Effector memory CD8-positive, alpha-beta T cell (primary cell): ENCODE results near the gene SYT8.
"Not testable (repeated sequence)": the region's sequence is repeated elsewhere in the genome, so short reads cannot be mapped to it uniquely, and the experiment has no call there.

Experiments
- ATAC-seq: fragments of 150-1000 bp; cut with Tn5 transposase; replicated peaks from 2 replicates; pipeline ENCODE4 v1.10.0; 2021; ENCODE audit warnings: mild to moderate bottlenecking, moderate library complexity
- DNase-seq, 3 experiments: peaks; one replicate each; pipeline ENCODE4 v3.0.0; 2021
- H3K27ac Mint-ChIP-seq, 2 donors: one replicate each; pipeline ENCODE4 v1.8.0; 2022; ENCODE audit warnings: mild to moderate bottlenecking in 2 of 2, mixed read lengths in 2 of 2, moderate library complexity in 2 of 2
- H3K27me3 Mint-ChIP-seq, 2 donors: one replicate each; pipeline ENCODE4 v1.8.0; 2022; ENCODE audit warnings: mixed read lengths in 2 of 2
- H3K36me3 Mint-ChIP-seq: one replicate; pipeline ENCODE4 v1.8.0; 2022; ENCODE audit warnings: mild to moderate bottlenecking, moderate library complexity, mixed read lengths; ENCODE audit not compliant: insufficient read depth
- H3K4me1 Mint-ChIP-seq, 2 donors: one replicate each; pipeline ENCODE4 v1.8.0; 2022; ENCODE audit warnings: low read depth in 2 of 2, mixed read lengths in 2 of 2
- H3K4me3 Mint-ChIP-seq, 2 donors: one replicate each; pipeline ENCODE4 v1.8.0; 2022; ENCODE audit warnings: mild to moderate bottlenecking in 2 of 2, mixed read lengths in 2 of 2, moderate library complexity in 2 of 2
- H3K9me3 Mint-ChIP-seq, 2 donors: one replicate each; pipeline ENCODE4 v1.8.0; 2022; ENCODE audit warnings: mixed read lengths in 2 of 2

Gene SYT8

GRCh38 chr11:1875093-1875850 lies 40.5 kb downstream of the SYT8 start:
- ATAC-seq: no peak
- no peak for DNase-seq
- peak overlapping the region; percentile 73 to 84 for H3K27ac Mint-ChIP-seq
- H3K4me3 Mint-ChIP-seq: peak overlapping the region; percentile 46 to 54
- H3K36me3 Mint-ChIP-seq: peaks cover 48% of the 10 kb centered on the region
- H3K27me3 Mint-ChIP-seq: no peaks in the 10 kb centered on the region
- peaks cover 45 to 49% of the 10 kb centered on the region in 2 donors for H3K4me1 Mint-ChIP-seq
- H3K9me3 Mint-ChIP-seq: no peaks in the 10 kb centered on the region

GRCh38 chr11:1875851-1876301 lies 41.1 kb downstream of the SYT8 start:
- peaks cover 44% of the 10 kb centered on the region in 2 donors for H3K4me1 Mint-ChIP-seq
- ATAC-seq, H3K9me3 Mint-ChIP-seq, H3K27me3 Mint-ChIP-seq, DNase-seq, H3K4me3 Mint-ChIP-seq: not testable (repeated sequence)
- peaks cover 47% of the 10 kb centered on the region for H3K36me3 Mint-ChIP-seq
- peak overlapping the region in 1 of 2 donors; percentile 84 for H3K27ac Mint-ChIP-seq

DNA sequence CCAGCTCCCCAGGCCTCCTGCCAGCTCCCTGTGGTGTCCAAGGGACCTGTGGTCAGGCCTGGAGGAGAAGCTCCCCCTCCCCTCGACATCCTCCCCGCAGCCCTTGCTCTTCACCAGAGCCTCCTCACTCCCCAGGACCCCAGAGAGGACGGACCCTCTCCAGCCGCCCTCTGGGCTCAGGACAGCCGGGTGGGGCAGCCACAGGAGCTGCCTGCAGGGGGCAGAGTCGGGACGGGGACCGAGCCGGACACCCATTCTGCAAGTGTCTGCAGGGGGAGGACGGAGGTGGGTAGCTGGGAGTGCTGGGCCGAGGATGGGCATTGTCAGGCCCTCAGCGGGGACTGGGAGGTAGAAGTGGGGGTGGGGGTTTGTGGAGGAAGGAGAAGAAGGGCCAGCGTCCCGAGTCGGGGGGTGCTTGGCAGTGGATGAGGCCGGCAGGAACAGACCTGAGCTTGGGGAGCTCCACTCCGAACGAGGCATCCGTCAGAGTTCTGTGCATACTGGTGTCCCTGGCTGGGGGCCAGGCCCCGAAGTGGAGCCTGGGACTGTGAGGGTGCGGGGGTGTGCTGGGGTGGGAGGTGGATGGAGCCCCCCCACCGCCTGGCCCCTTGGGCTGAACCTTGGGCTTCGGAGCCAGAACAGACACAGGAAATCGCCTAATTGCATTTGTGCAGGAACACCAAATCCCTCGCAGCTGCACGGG lies 41.7 kb downstream of the SYT8 start:
- peak overlapping the region in 1 of 2 donors; percentile 22 for H3K4me3 Mint-ChIP-seq
- peaks cover 38 to 39% of the 10 kb centered on the region in 2 donors for H3K4me1 Mint-ChIP-seq

GRCh38 chr11:1877211-1878136 lies 42.7 kb downstream of the SYT8 start:
- Mint-ChIP-seq H3K9me3 (no peaks in the 10 kb centered on the region), H3K4me1 (peaks cover 28 to 30% of the 10 kb centered on the region in 2 donors)
- no peak for DNase-seq

More for the DNA sequence above, 41.7 kb downstream of the SYT8 start:
- peak overlapping the region in 1 of 2 donors; percentile 84 for H3K27ac Mint-ChIP-seq
- ATAC-seq: no peak
- no peak for DNase-seq
- peaks cover 41% of the 10 kb centered on the region for H3K36me3 Mint-ChIP-seq
- H3K9me3 Mint-ChIP-seq: no peaks in the 10 kb centered on the region
- no peaks in the 10 kb centered on the region for H3K27me3 Mint-ChIP-seq

DNA sequence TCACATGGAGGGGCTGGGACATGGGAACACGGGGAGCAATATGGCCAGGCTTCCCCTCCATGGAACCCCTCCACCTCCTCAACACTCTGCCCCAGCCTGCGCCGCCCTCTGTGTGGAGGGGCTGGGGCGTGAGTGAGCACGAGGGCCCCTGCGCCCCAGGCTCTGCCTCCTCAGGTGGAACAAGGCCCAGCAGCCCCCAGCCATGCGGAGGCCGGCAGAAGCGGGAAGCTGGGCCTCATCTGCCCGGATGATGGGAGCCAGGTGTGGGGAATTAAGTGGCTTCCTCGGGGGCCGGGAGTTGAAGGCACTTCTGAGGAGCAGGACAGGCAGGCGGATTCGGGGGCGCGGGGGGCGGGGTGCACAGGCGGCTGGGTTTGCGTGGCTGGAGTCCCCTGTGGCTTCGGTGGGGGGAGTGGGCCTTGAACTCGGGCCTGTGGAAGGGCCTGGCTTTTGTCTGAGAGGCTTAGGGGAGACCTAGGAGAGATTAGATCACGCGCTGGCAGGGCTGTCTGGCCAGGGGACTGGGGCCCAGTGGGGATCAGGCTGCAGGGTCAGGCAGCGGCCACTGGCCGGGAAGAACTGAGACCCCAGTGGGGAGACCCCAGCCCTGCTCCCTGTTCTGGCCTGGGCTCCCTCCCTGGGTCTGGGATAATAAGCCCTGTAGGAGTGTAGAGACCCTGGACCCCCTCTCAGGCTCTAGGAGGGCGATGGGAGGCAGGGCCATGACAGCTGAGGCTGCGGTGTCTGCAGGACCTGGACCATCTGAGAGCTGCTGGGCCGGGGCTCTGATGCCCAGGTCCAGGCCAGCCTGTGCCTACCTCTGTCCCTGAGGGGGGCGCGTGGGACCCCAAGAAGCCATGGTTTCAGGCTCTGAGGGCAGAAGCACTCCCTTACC lies 43.6 kb downstream of the SYT8 start:
- no peaks in the 10 kb centered on the region for H3K27me3 Mint-ChIP-seq
- DNase-seq (no peak), ATAC-seq (no peak)
- peaks cover 24% of the 10 kb centered on the region in 2 donors for H3K4me1 Mint-ChIP-seq
- H3K27ac Mint-ChIP-seq: peak overlapping the region; percentile 35
- no peak overlapping the region for H3K4me3 Mint-ChIP-seq
- peaks cover 35% of the 10 kb centered on the region for H3K36me3 Mint-ChIP-seq
- H3K9me3 Mint-ChIP-seq: no peaks in the 10 kb centered on the region

More at GRCh38 chr11:1877211-1878136, 42.7 kb downstream of the SYT8 start:
- no peak overlapping the region for H3K4me3 Mint-ChIP-seq
- H3K27me3 Mint-ChIP-seq: no peaks in the 10 kb centered on the region
- H3K36me3 Mint-ChIP-seq: peaks cover 34% of the 10 kb centered on the region
- no peak for ATAC-seq
- peak overlapping the region in 1 of 2 donors; percentile 20 for H3K27ac Mint-ChIP-seq

DNA sequence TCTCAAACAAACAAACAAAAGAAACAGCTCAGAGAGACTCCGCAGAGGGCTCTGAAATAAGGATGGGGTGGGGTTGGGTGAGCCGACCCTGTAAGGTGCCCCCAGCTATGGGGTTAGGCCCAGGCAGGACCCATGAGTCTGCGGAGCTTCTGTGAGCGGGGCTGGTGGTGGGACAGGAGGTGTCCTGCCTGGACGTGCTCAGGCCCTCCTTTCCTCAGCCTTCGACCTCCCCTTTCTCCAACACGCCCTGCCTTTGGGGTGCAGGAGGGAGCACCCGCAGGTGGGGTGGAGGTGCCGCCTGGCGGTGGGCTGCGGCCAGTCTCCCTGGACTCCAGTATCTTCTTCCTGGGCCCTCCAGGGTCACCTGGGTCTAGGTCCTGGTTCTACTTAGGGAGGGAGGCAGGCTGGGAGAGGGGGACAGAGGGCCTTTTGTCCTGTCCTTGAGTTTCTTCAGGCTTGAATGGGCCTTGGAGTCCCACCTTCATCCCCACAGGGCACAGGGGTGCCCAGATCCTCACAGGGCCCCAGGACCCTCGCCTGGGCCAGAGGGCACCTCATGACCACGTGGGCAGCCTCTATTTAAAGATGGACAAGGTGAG lies 44.7 kb downstream of the SYT8 start:
- DNase-seq (no peak), ATAC-seq (no peak)
- no peaks in the 10 kb centered on the region for H3K27me3 Mint-ChIP-seq
- no peaks in the 10 kb centered on the region for H3K9me3 Mint-ChIP-seq
- peaks cover 20 to 22% of the 10 kb centered on the region in 2 donors for H3K4me1 Mint-ChIP-seq
- H3K36me3 Mint-ChIP-seq: peaks cover 29% of the 10 kb centered on the region
- H3K4me3 Mint-ChIP-seq: no peak overlapping the region
- peak overlapping the region; percentile 44 to 89 for H3K27ac Mint-ChIP-seq

GRCh38 chr11:1879941-1880720 lies 45.3 kb downstream of the SYT8 start:
- Mint-ChIP-seq H3K4me1 (peaks cover 20 to 21% of the 10 kb centered on the region in 2 donors), H3K36me3 (peaks cover 26% of the 10 kb centered on the region), H3K4me3 (no peak overlapping the region), H3K9me3 (no peaks in the 10 kb centered on the region), H3K27ac (peak overlapping the region; percentile 46 to 89), H3K27me3 (no peaks in the 10 kb centered on the region)
- no peak for ATAC-seq
- no peak for DNase-seq

GRCh38 chr11:1880746-1881441 lies 46.1 kb downstream of the SYT8 start:
- no peaks in the 10 kb centered on the region for H3K27me3 Mint-ChIP-seq
- peak overlapping the region; percentile 46 to 83 for H3K27ac Mint-ChIP-seq
- H3K4me1 Mint-ChIP-seq: peaks cover 16 to 17% of the 10 kb centered on the region in 2 donors
- peaks cover 21% of the 10 kb centered on the region for H3K36me3 Mint-ChIP-seq
- ATAC-seq (no peak), DNase-seq (no peak)
- no peak overlapping the region for H3K4me3 Mint-ChIP-seq
- H3K9me3 Mint-ChIP-seq: no peaks in the 10 kb centered on the region

DNA sequence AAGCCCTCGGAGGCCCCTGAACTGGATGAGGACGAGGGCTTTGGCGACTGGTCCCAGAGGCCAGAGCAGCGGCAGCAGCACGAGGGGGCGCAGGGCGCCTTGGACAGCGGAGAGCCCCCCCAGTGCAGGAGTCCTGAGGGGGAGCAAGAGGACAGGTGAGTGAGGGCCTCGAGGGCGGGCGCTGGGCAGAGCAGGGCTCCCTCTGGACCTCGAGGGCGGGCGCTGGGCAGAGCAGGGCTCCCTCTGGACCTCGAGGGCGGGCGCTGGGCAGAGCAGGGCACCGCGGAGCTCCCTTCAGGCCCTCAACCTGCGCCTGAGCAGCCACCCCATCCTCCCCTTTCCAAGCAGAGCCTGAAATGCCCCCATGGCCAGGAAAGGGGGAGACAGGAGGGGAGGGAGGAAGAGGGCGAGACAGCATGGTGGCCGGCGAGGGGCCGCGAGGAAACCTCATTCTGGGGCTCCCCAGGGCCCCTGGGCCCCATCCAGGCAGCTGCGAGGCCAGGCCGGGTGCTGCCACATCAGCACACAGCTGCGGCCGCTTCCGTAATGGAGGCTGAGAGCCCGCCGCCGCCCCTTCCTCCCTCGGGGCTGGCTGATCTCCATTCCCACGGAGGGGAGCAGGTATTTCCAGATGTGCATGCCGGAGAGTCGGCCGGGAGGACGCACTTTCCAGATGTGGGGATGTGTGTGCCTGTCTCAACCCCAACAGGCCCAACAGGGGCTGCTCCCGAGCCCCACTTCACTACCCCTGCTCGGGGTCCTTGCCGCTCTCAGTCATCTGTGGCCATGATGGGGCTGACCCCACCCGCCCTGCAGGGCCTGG lies 46.9 kb downstream of the SYT8 start:
- H3K4me3 Mint-ChIP-seq: no peak overlapping the region
- ATAC-seq: peak; percentile 17

DNA sequence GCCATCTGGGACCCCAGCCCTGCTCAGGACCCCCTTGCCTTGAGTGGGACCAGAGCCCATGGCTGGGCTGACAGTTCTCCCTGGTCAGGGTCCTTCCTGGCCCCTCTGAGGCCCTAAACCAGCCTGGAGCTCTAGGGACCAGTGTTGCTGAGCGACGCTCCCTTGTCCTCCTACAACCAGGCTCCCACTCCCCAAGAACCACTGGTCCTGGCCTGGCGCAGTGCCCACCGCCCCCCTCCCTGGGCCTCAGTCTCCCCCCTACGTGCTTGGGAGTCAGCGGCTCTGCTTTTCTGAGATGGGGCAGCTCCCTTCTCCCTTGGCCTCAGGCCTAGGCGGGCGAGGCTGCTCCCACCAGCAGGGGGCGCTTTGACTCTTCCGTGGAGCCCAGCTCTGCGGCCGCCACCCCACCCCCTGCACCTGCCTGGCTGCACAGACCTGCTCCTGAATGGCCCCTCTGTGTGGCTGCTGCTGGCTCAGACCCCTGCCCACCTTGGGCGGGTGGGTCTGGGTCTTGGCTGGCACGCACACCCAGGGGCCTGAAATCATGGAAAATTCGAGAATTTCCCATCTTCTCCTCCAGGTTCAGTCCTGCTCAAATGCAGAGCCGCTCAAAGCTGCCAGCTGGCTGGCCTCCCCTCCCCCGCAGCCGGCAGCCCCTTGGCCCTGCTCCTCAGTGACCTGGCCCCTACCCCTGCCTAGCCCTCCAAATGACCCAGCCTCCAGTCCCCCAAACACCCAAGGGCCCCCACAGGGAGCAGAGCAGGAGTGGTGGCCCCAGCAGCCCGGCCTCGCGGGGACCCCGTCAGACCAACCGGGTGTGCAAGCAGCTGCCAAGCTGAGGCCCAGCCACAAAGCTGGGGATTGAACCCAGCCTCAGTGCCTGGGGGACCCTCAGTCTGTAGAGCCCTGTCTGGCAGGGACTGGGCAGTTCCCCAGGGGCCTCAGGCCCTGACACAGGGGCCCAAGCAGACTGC lies 47.8 kb downstream of the SYT8 start:
- Mint-ChIP-seq H3K4me1 (peaks cover 16 to 19% of the 10 kb centered on the region in 2 donors), H3K27ac (no peak overlapping the region), H3K27me3 (no peaks in the 10 kb centered on the region), H3K4me3 (no peak overlapping the region), H3K9me3 (no peaks in the 10 kb centered on the region), H3K36me3 (peaks cover 26% of the 10 kb centered on the region)
- DNase-seq: peak; percentile 74 to 78 (median 77)
- peak; percentile 94 for ATAC-seq

More for the DNA sequence above, 46.9 kb downstream of the SYT8 start:
- DNase-seq: no peak
- Mint-ChIP-seq H3K4me1 (peaks cover 17% of the 10 kb centered on the region in 2 donors), H3K27ac (no peak overlapping the region), H3K27me3 (no peaks in the 10 kb centered on the region), H3K9me3 (no peaks in the 10 kb centered on the region), H3K36me3 (peaks cover 21% of the 10 kb centered on the region)
